Upper lobe of left lung (tissue), 6 donors: ENCODE measurements around the gene HEBP2. TPM values are rescaled to one million over a fixed set of nuclear protein-coding genes. Genes with fewer than 3 reads are reported as not detected.

ENCODE experiments used
- ATAC-seq, 2 donors: fragments of 200-7000 bp; cut with Tn5 transposase; one replicate each; pipeline ENCODE4 v1.9.1; 2022; ENCODE audit warnings: mild to moderate bottlenecking in 2 of 2, moderate library complexity in 2 of 2; ENCODE audit not compliant: low FRiP score in 2 of 2
- DNase-seq, 2 donors: peaks; one replicate each; pipeline ENCODE4 v3.0.0-alpha.2; 2019 to 2020
- H3K27ac ChIP-seq, 4 donors: fragments of 200-600 bp; sonication (generic); one replicate each; pipeline ENCODE4 v1.5.1; 2016 to 2019
- H3K27me3 ChIP-seq, 4 donors: fragments of 200-600 bp; sonication (generic); one replicate each; pipeline ENCODE4 v1.5.1; 2017 to 2019
- H3K36me3 ChIP-seq, 4 donors: fragments of 200-600 bp; sonication (generic); one replicate each; pipeline ENCODE4 v1.5.1; 2016 to 2019
- H3K4me1 ChIP-seq, 4 donors: fragments of 200-600 bp; sonication (generic); one replicate each; pipeline ENCODE4 v1.5.1; 2018 to 2019
- H3K4me3 ChIP-seq, 4 donors: fragments of 200-600 bp; sonication (generic); one replicate each; pipeline ENCODE4 v1.5.1; 2017 to 2019; ENCODE audit warnings: mild to moderate bottlenecking in 2 of 4, moderate library complexity in 1 of 4
- H3K9me3 ChIP-seq, 4 donors: fragments of 200-600 bp; sonication (generic); one replicate each; pipeline ENCODE4 v1.5.1; 2018 to 2019
- EP300 ChIP-seq, 4 donors: sonication (generic); formaldehyde crosslinking; IDR thresholded peaks; one replicate each; pipeline ENCODE4 v1.5.1; 2017; ENCODE audit warnings: antibody characterized with exemption in 4 of 4, control low read depth in 2 of 4
- POLR2A ChIP-seq, 4 donors: fragments of 450-650 bp; IDR thresholded peaks; one replicate each; pipeline ENCODE4 v1.5.1; 2016 to 2017; ENCODE audit warnings: antibody characterized with exemption in 4 of 4, mild to moderate bottlenecking in 2 of 4
- POLR2AphosphoS5 ChIP-seq, 2 donors: sonication (generic); formaldehyde crosslinking; IDR thresholded peaks; one replicate each; pipeline ENCODE4 v1.5.1; 2017; ENCODE audit warnings: antibody characterized with exemption in 2 of 2
- WGBS, 2 donors: methylation state at CpG; one replicate each; pipeline ENCODE4 v1.1.5; 2017 to 2018; 5-methylcytosine and 5-hydroxymethylcytosine counted together
- total RNA-seq, 6 donors: library from RNA; depleted of rRNA in 4 of 6; stranded (reverse); fragments of >200 nt in 4 of 6; gene quantifications; one replicate each; pipeline versions ENCODE4 v1.1.0 to v1.2.1, GENCODE V29; 2016 to 2021
- TF ChIP-seq, protein P1 (sequence below), 6 experiments: fragments of 450-650 bp in 4 of 6; fragments of 200-600 bp in 2 of 6; sonication (generic) in 2 of 6; IDR thresholded peaks; one replicate each; pipeline ENCODE4 v1.5.1; 2016 to 2019; ENCODE audit warnings: antibody characterized with exemption in 6 of 6
- donor health status: DM: no; HTN: no; CAD: no; lungs with moderate emphysema.
- donor health status: DM: no; HTN: yes; CAD: no; lungs with severe emphysema.

Gene HEBP2
- total RNA-seq, 6 donors from 2014 or later: 11.5 to 68.0 (median 48.6) TPM

DNA sequence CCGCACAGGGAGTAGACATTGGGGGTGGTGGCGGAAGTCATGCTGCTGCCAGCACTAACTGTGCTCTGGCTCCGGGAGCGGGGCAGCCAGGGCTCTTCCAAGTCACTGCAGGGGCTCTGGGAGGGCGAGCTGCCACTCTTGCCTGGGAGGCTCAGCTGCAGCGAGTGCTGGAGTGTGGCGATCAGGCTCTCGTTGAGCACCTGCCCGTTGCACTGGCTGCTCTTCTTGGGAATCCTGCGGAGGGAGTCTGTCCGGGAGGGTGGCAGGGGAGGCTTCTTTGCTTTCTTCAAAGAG is 28.0 kb downstream of the HEBP2 start:
- Histone ChIP-seq H3K9me3 (no peaks in the 10 kb centered on the region), H3K4me3 (no peak overlapping the region), H3K4me1 (peaks cover 6 to 17% (median 8%) of the 10 kb centered on the region in 4 donors), H3K36me3 (peaks cover 0 to 9% (median 2%) of the 10 kb centered on the region in 4 donors), H3K27ac (no peak overlapping the region), H3K27me3 (no peaks in the 10 kb centered on the region)
- DNase-seq (peak in 1 of 2 donors; percentile 54), ATAC-seq (no peak)
- TF ChIP-seq EP300 (IDR thresholded peaks at IDR 0.05) (no peak), POLR2AphosphoS5 (IDR thresholded peaks at IDR 0.05) (no peak), POLR2A (IDR thresholded peaks at IDR 0.05) (no peak)
- TF ChIP-seq, protein P1, sequence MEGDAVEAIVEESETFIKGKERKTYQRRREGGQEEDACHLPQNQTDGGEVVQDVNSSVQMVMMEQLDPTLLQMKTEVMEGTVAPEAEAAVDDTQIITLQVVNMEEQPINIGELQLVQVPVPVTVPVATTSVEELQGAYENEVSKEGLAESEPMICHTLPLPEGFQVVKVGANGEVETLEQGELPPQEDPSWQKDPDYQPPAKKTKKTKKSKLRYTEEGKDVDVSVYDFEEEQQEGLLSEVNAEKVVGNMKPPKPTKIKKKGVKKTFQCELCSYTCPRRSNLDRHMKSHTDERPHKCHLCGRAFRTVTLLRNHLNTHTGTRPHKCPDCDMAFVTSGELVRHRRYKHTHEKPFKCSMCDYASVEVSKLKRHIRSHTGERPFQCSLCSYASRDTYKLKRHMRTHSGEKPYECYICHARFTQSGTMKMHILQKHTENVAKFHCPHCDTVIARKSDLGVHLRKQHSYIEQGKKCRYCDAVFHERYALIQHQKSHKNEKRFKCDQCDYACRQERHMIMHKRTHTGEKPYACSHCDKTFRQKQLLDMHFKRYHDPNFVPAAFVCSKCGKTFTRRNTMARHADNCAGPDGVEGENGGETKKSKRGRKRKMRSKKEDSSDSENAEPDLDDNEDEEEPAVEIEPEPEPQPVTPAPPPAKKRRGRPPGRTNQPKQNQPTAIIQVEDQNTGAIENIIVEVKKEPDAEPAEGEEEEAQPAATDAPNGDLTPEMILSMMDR (IDR thresholded peaks at IDR 0.05): no peak
- WGBS, 2 donors: 97 to 100% methylated on average over 4 to 11 of the region's 11 CpGs

DNA sequence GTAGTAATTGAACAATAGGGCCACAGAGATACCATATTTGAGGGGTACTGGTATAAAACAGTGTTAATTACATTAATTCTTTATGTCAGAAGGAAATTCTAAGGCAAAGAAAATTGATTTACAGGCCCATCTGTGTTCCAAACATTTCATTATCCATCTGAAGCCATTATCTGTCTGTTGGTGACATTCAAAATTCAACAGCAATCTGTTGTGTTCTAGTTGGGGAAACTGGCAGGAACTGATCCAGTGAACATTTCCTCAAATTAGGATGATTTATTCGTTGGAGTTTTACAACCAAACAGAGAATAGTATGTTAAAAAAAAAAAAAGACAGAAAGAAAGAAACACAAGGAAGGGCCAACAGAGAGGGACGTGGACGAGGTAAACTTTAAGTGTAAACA is 30.1 kb downstream of the HEBP2 start:
- H3K4me3 ChIP-seq: no peak overlapping the region
- peaks cover 0 to 9% (median 2%) of the 10 kb centered on the region in 4 donors for H3K36me3 ChIP-seq
- WGBS, 2 donors: 59 to 67% methylated on average over 3 of the region's 3 CpGs
- TF ChIP-seq EP300 (IDR thresholded peaks at IDR 0.05) (no peak), POLR2A (IDR thresholded peaks at IDR 0.05) (no peak)
- TF ChIP-seq, protein P1 (IDR thresholded peaks at IDR 0.05): no peak
- peaks cover 4 to 14% (median 6%) of the 10 kb centered on the region in 4 donors for H3K4me1 ChIP-seq
- no peaks in the 10 kb centered on the region for H3K27me3 ChIP-seq
- no peak for DNase-seq
- no peak for ATAC-seq
- H3K27ac ChIP-seq: no peak overlapping the region
- no peaks in the 10 kb centered on the region for H3K9me3 ChIP-seq

DNA sequence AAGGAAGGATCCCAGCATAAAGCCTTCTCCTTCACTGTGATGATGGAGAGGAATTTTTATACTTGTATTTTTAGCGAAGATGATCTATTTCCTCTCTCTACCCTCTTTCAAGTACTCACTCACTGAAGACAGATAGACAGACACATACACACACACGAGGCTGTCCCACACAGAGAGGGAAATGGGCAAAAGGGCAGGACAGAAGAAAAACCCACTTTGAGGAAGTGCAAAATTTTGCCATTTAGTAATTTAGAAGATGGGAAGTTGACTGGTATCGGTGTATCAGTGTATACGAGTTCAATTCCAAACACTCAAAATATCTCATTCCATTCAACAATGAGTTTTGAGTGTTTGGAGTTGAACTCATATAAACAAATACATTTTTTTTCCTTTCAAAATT is 30.9 kb downstream of the HEBP2 start:
- Histone ChIP-seq H3K4me1 (peaks cover 0 to 6% (median 2%) of the 10 kb centered on the region in 4 donors), H3K9me3 (no peaks in the 10 kb centered on the region), H3K27me3 (no peaks in the 10 kb centered on the region), H3K27ac (no peak overlapping the region), H3K4me3 (no peak overlapping the region), H3K36me3 (peaks cover 0 to 9% (median 2%) of the 10 kb centered on the region in 4 donors)
- no peak for TF ChIP-seq POLR2A (IDR thresholded peaks at IDR 0.05)
- no peak for TF ChIP-seq EP300 (IDR thresholded peaks at IDR 0.05)
- TF ChIP-seq POLR2AphosphoS5 (IDR thresholded peaks at IDR 0.05): no peak
- ATAC-seq (peak in 1 of 2 donors; percentile 46), DNase-seq (no peak)
- 39 to 44% methylated on average over 4 of the region's 4 CpGs for WGBS, 2 donors

DNA sequence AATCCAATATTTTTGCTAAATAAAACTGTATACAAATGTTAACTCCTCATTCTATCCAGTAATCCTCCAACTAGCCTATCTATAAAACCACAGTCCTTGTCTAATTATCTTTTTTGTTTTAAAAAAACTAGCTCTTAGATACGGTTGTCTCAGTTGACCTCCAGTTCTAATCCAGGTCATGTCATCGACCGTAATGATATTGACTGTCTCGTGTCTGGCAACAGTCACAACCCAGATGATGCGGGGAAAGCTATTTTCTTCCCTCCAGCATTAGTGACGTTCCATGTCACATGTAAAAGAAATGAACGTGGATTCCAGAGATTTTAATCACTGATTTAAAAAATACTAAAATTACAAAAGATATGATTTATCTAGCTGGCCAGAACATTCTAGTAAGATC is 35.5 kb downstream of the HEBP2 start:
- Histone ChIP-seq H3K4me1 (peaks cover 0 to 4% (median 2%) of the 10 kb centered on the region in 4 donors), H3K27me3 (no peaks in the 10 kb centered on the region), H3K9me3 (no peaks in the 10 kb centered on the region), H3K36me3 (no peaks in the 10 kb centered on the region), H3K27ac (no peak overlapping the region), H3K4me3 (no peak overlapping the region)
- no peak for DNase-seq
- TF ChIP-seq EP300 (IDR thresholded peaks at IDR 0.05): no peak
- TF ChIP-seq POLR2A (IDR thresholded peaks at IDR 0.05): no peak
- TF ChIP-seq, protein P1 (IDR thresholded peaks at IDR 0.05): no peak
- TF ChIP-seq POLR2AphosphoS5 (IDR thresholded peaks at IDR 0.05): no peak
- ATAC-seq: no peak
- 90 to 94% methylated on average over 7 of the region's 7 CpGs for WGBS, 2 donors

DNA sequence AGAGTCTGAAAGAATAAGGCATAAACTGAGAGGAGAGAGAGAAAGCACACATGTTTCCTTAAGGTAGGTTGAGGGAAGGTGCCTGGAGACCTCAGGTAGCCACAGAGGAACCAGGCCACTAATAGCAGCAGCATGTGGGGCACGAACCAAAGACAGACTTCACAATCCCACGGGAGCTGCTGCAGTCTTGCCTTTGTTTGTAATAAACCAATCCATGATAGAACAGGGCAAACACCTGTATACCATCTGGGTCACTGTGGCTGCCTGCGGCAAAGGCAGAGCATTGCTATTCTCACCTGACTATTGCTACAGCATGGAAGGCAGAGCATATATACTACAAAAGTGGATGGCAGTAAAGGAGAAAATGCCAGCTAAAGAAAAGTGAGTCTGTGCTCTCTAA is 36.3 kb downstream of the HEBP2 start:
- 76 to 83% methylated on average over 3 of the region's 3 CpGs for WGBS, 2 donors
- Histone ChIP-seq H3K27ac (no peak overlapping the region), H3K9me3 (no peaks in the 10 kb centered on the region), H3K4me3 (no peak overlapping the region), H3K36me3 (no peaks in the 10 kb centered on the region), H3K27me3 (no peaks in the 10 kb centered on the region), H3K4me1 (peaks cover 0 to 1% (median 0%) of the 10 kb centered on the region in 4 donors)
- TF ChIP-seq POLR2AphosphoS5 (IDR thresholded peaks at IDR 0.05) (no peak), POLR2A (IDR thresholded peaks at IDR 0.05) (no peak), EP300 (IDR thresholded peaks at IDR 0.05) (no peak)
- TF ChIP-seq, protein P1 (IDR thresholded peaks at IDR 0.05): no peak
- ATAC-seq (no peak), DNase-seq (no peak)
